H9 (cell line): ENCODE measurements around the gene TNFRSF1B. TPM values are rescaled to one million over a fixed set of nuclear protein-coding genes. Genes with fewer than 3 reads are reported as not detected.
A peak's percentile ranks its signal among the peaks of the same experiment; 100 is the strongest.

Experiments used
- DNase-seq: peaks from one replicate; pipeline ENCODE4 v3.0.0-alpha.2; 2017
- H2AFZ ChIP-seq: one replicate; pipeline ENCODE4 v1.6.1; 2013; ENCODE audit warnings: mild to moderate bottlenecking, low read length, control low read depth, moderate library complexity
- H2AK5ac ChIP-seq: 2 replicates; pipeline ENCODE4 v1.6.1; 2013; ENCODE audit warnings: low read length, control low read depth, mixed read lengths; ENCODE audit not compliant: insufficient read length
- H2BK120ac ChIP-seq: one replicate; pipeline ENCODE4 v1.6.1; 2013; ENCODE audit warnings: low read depth, mild to moderate bottlenecking, low read length, control low read depth, inconsistent platforms; ENCODE audit not compliant: poor library complexity, severe bottlenecking
- H2BK12ac ChIP-seq: 2 replicates; pipeline ENCODE4 v1.6.1; 2013; ENCODE audit warnings: low read length, control low read depth, mixed read lengths, low read depth; ENCODE audit not compliant: insufficient read length
- H2BK15ac ChIP-seq: 2 replicates; pipeline ENCODE4 v1.6.1; 2013; ENCODE audit warnings: low read depth, low read length, control low read depth
- H2BK20ac ChIP-seq: one replicate; pipeline ENCODE4 v1.6.1; 2013; ENCODE audit warnings: low read depth, mild to moderate bottlenecking, low read length, control low read depth, inconsistent platforms; ENCODE audit not compliant: poor library complexity, severe bottlenecking
- H2BK5ac ChIP-seq: 2 replicates; pipeline ENCODE4 v1.6.1; 2013; ENCODE audit warnings: low read length, control low read depth, mixed read lengths; ENCODE audit not compliant: insufficient read length
- H3K14ac ChIP-seq: 2 replicates; pipeline ENCODE4 v1.6.1; 2013; ENCODE audit warnings: low read length, control low read depth; ENCODE audit not compliant: insufficient read depth
- H3K18ac ChIP-seq: 2 replicates; pipeline ENCODE4 v1.6.1; 2013; ENCODE audit warnings: low read depth, mild to moderate bottlenecking, mixed read lengths, low read length, control low read depth; ENCODE audit not compliant: insufficient read length
- H3K23ac ChIP-seq: 2 replicates; pipeline ENCODE4 v1.6.1; 2013; ENCODE audit warnings: low read length, control low read depth, mixed read lengths, low read depth; ENCODE audit not compliant: insufficient read length
- H3K23me2 ChIP-seq: 2 replicates; pipeline ENCODE4 v1.6.1; 2013; ENCODE audit warnings: low read depth, mild to moderate bottlenecking, mixed read lengths, low read length, control low read depth; ENCODE audit not compliant: insufficient read length, poor library complexity, severe bottlenecking
- H3K27ac ChIP-seq: 2 replicates; pipeline ENCODE4 v1.5.1; 2013; ENCODE audit warnings: low read length, control low read depth, mixed read lengths, low read depth; ENCODE audit not compliant: insufficient read length
- H3K27me3 ChIP-seq: 2 replicates; pipeline ENCODE4 v1.6.1; 2013; ENCODE audit warnings: low read length, control low read depth, inconsistent platforms; ENCODE audit not compliant: insufficient read depth
- H3K4ac ChIP-seq: 2 replicates; pipeline ENCODE4 v1.6.1; 2013; ENCODE audit warnings: low read depth, mild to moderate bottlenecking, control low read depth, inconsistent platforms, low read length, moderate library complexity
- H3K4me1 ChIP-seq: 2 replicates; pipeline ENCODE4 v1.6.1; 2013; ENCODE audit warnings: low read length, control low read depth, inconsistent platforms; ENCODE audit not compliant: insufficient read depth
- H3K4me2 ChIP-seq: 2 replicates; pipeline ENCODE4 v1.6.1; 2013; ENCODE audit warnings: low read length, control low read depth, mixed read lengths; ENCODE audit not compliant: insufficient read length, insufficient read depth
- H3K56ac ChIP-seq: 2 replicates; pipeline ENCODE4 v1.6.1; 2013; ENCODE audit warnings: low read depth, mild to moderate bottlenecking, mixed read lengths, low read length, control low read depth; ENCODE audit not compliant: insufficient read length
- H3K79me1 ChIP-seq: 2 replicates; pipeline ENCODE4 v1.6.1; 2013; ENCODE audit warnings: low read depth, mild to moderate bottlenecking, moderate library complexity, low read length, control low read depth, inconsistent platforms; ENCODE audit not compliant: insufficient read depth, poor library complexity, severe bottlenecking
- H3K79me2 ChIP-seq: 2 replicates; pipeline ENCODE4 v1.6.1; 2013; ENCODE audit warnings: low read length, control low read depth, inconsistent platforms; ENCODE audit not compliant: insufficient read depth
- H3K9ac ChIP-seq: 2 replicates; pipeline ENCODE4 v1.6.1; 2013; ENCODE audit warnings: low read length, control low read depth, mixed read lengths; ENCODE audit not compliant: insufficient read length; ENCODE audit errors: extremely low read depth
- H3K9me3 ChIP-seq: one replicate; pipeline ENCODE4 v1.6.1; 2013; ENCODE audit warnings: low read depth, low read length, inconsistent platforms; ENCODE audit not compliant: control insufficient read depth
- H3T11ph ChIP-seq: one replicate; pipeline ENCODE4 v1.6.1; 2013; ENCODE audit warnings: mild to moderate bottlenecking, low read length, control low read depth, inconsistent platforms
- H4K20me1 ChIP-seq: one replicate; pipeline ENCODE4 v1.6.1; 2013; ENCODE audit not compliant: control insufficient read depth, insufficient read length, insufficient read depth
- H4K5ac ChIP-seq: 2 replicates; pipeline ENCODE4 v1.6.1; 2013; ENCODE audit warnings: low read depth, mild to moderate bottlenecking, mixed read lengths, low read length, control low read depth; ENCODE audit not compliant: insufficient read length
- H4K8ac ChIP-seq: replicated peaks from 2 replicates; pipeline ENCODE4 v1.6.1; 2013; ENCODE audit warnings: low read length, control low read depth, mixed read lengths, low read depth; ENCODE audit not compliant: insufficient read length
- H4K91ac ChIP-seq: 2 replicates; pipeline ENCODE4 v1.6.1; 2013; ENCODE audit warnings: low read depth, mild to moderate bottlenecking, moderate library complexity, mixed read lengths, low read length, control low read depth; ENCODE audit not compliant: insufficient read length
- H3K27ac Mint-ChIP-seq, 3 experiments: 2 replicates in 2 of 3; 3 replicates in 1 of 3; pipeline ENCODE4 v1.8.0; 2020 to 2021; ENCODE audit warnings: mixed read lengths in 3 of 3, mild to moderate bottlenecking in 1 of 3, moderate library complexity in 1 of 3
- H3K27me3 Mint-ChIP-seq: 2 replicates; pipeline ENCODE4 v1.8.0; 2021; ENCODE audit warnings: low read depth, mild to moderate bottlenecking, moderate library complexity, mixed read lengths
- H3K36me3 Mint-ChIP-seq, 3 experiments: 2 replicates in 2 of 3; 3 replicates in 1 of 3; pipeline ENCODE4 v1.8.0; 2020 to 2021; ENCODE audit warnings: low read depth in 3 of 3, mixed read lengths in 3 of 3; ENCODE audit not compliant: insufficient read depth in 1 of 3
- H3K4me1 Mint-ChIP-seq, 2 experiments: 2 replicates each; pipeline ENCODE4 v1.8.0; 2020; ENCODE audit warnings: mixed read lengths in 2 of 2
- H3K4me3 Mint-ChIP-seq, 2 experiments: 2 replicates in 1 of 2; 3 replicates in 1 of 2; pipeline ENCODE4 v1.8.0; 2020 to 2021; ENCODE audit warnings: mild to moderate bottlenecking in 2 of 2, mixed read lengths in 2 of 2, moderate library complexity in 1 of 2
- H3K9me3 Mint-ChIP-seq, 2 experiments: 2 replicates in 1 of 2; 3 replicates in 1 of 2; pipeline ENCODE4 v1.8.0; 2020; ENCODE audit warnings: mild to moderate bottlenecking in 2 of 2, mixed read lengths in 2 of 2, moderate library complexity in 1 of 2
- CTCF ChIP-seq: fragments of 200-600 bp; sonication (generic); conservative IDR thresholded peaks from 3 replicates; pipeline ENCODE4 v1.8.0; 2021; ENCODE audit warnings: antibody characterized with exemption, mild to moderate bottlenecking
- WGBS: extraction: QIAGEN DNeasy Blood & Tissue Kit; methylation state at CpG from one replicate; pipeline ENCODE4 v1.1.7; 2013; ENCODE audit warnings: missing lambda C conversion rate, low lambda C conversion rate, mixed read lengths; ENCODE audit not compliant: insufficient read length; ENCODE audit errors: extremely low coverage; 5-methylcytosine and 5-hydroxymethylcytosine counted together
- long read RNA-seq: library from polyadenylated mRNA; unstranded; transcript quantifications from one replicate; pipeline ENCODE4 v2.0.0, GENCODE V29; 2020
- total RNA-seq: library from RNA; stranded (reverse); gene quantifications from 2 replicates; pipeline ENCODE4 v1.2.1, GENCODE V29; 2021

Gene TNFRSF1B
- 0.57 and 0.68 TPM in 2 replicates for total RNA-seq
- long read RNA-seq, partial matches to known transcripts = 0 of 3 reads
- long read RNA-seq, other reads (novel, unspliced or antisense) = 1 of 3 reads

DNA sequence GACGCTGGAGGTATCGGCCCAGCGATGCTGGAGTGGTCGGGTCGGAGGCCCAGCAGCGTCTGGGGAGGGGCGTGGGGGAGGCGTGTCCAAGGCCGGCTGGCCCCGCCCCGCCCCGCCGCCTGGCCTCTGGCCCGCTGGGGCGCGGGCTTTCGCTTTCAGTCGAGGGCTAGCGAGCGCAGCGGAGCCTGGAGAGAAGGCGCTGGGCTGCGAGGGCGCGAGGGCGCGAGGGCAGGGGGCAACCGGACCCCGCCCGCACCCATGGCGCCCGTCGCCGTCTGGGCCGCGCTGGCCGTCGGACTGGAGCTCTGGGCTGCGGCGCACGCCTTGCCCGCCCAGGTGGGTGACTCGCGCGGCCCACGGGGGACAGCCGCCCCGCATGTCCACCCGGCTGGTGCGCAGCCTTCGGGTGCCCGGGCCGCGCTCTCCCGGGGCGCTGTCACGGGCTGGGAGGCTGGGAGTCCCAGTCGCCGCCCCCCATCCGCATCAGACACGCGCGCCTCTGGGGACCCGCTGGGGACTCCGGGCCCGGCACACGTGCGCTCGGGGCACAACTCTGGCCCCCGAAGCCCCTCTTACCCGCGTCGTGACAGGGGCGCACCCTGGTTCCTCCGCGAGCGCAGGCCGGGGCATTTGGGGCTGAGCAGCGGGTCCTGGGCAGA is at the start of gene TNFRSF1B:
TSS of gene TNFRSF1B (plus strand) at position 158 of the 659 bp plus-strand sequence. CDS start at position 259, 101 bp downstream.
- H3K23ac ChIP-seq = no peak within 1 kb of the TSS
- no peaks in the 10 kb centered on the region for H3K79me1 ChIP-seq
- no peak within 1 kb of the TSS for H2BK20ac ChIP-seq
- H3K27me3 Mint-ChIP-seq = peaks cover 56% of the 10 kb centered on the region
- H4K8ac ChIP-seq = no peak within 1 kb of the TSS
- no peak within 1 kb of the TSS for H4K5ac ChIP-seq
- no peaks in the 10 kb centered on the region for H3K4me1 ChIP-seq
- no peaks in the 10 kb centered on the region; a peak in 1 of 7 replicates for H3K36me3 Mint-ChIP-seq
- no peak for TF ChIP-seq CTCF
- H3K9me3 Mint-ChIP-seq = no peaks in the 10 kb centered on the region; a peak in 1 of 5 replicates
- no peak within 1 kb of the TSS for H2BK15ac ChIP-seq
- H2BK120ac ChIP-seq = no peak within 1 kb of the TSS
- H3K56ac ChIP-seq = no peak within 1 kb of the TSS
- peak within 1 kb of the TSS; percentile 5 for H3K4me2 ChIP-seq
- no peak within 1 kb of the TSS for H4K91ac ChIP-seq
- no peak within 1 kb of the TSS for H3T11ph ChIP-seq
- peaks cover 12 to 20% of the 10 kb centered on the region in 2 experiments for H3K4me1 Mint-ChIP-seq
- WGBS = no CpG with 5 or more reads among the region's 79 CpGs
- no peak within 1 kb of the TSS for H3K4ac ChIP-seq
- no peak within 1 kb of the TSS; the same call in 1 of the 2 replicates for H3K14ac ChIP-seq
- H3K27me3 ChIP-seq = no peaks in the 10 kb centered on the region; the same call in 1 of the 2 replicates
- H3K9ac ChIP-seq = no peak within 1 kb of the TSS
- no peaks in the 10 kb centered on the region for H3K9me3 ChIP-seq
- H3K27ac Mint-ChIP-seq = peak within 1 kb of the TSS in 1 of 3 experiments; percentile 66; a peak in 1 of 7 replicates
- H3K4me3 Mint-ChIP-seq = peak within 1 kb of the TSS; percentile 35 to 78
- H3K27ac ChIP-seq = no peak within 1 kb of the TSS
- no peak within 1 kb of the TSS for H3K18ac ChIP-seq
- no peak within 1 kb of the TSS for H2BK5ac ChIP-seq
- H4K20me1 ChIP-seq = no peaks in the 10 kb centered on the region
- peaks cover 3% of the 10 kb centered on the region for H3K23me2 ChIP-seq
- no peak within 1 kb of the TSS for H2BK12ac ChIP-seq
- no peaks in the 10 kb centered on the region for H3K79me2 ChIP-seq
- no peak within 1 kb of the TSS for H2AFZ ChIP-seq
- DNase-seq = peak; percentile 76
- H2AK5ac ChIP-seq = no peak within 1 kb of the TSS
